PC-3 (cell line): ENCODE data around the gene HSF4.

Experiments used
- EZH2 ChIP-seq: fragments of 300-600 bp; sonication (generic); IDR thresholded peaks from one replicate; pipeline ENCODE4 v1.6.1; 2017; ENCODE audit warnings: antibody characterized with exemption, mild to moderate bottlenecking, low read length; ENCODE audit not compliant: unreplicated experiment
- EZH2phosphoT487 ChIP-seq: fragments of 300-600 bp; sonication (generic); IDR thresholded peaks from 2 replicates; pipeline ENCODE4 v1.6.1; 2018; ENCODE audit warnings: mild to moderate bottlenecking, antibody characterized with exemption, low read length, borderline replicate concordance
- TF ChIP-seq, protein P1 (sequence below): fragments of 300-600 bp; sonication (generic); conservative IDR thresholded peaks from 2 replicates; pipeline ENCODE4 v1.5.1; 2017; ENCODE audit warnings: antibody characterized with exemption, low read depth, mild to moderate bottlenecking, low read length

DNA sequence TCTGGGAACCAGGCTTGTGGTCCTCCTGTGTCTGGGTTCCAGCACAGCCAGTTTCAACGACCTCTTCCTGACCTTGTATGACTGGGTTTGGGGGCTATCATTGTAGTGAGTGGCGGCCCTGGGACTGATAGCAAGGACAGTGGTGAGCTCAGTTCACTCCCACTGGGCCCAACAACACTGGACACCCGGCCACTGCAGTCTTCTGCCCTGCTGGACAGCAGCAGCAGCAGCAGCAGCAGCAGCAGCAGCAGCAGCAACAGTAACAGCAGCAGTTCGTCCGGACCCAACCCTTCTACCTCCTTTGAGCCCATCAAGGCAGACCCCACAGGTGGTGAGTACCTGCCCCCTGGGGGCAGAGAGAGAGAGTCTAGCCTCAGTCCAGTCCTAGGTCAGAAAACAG, 31.1 kb downstream of the HSF4 start:
- TF ChIP-seq EZH2 (no peak), EZH2phosphoT487 (no peak)
- TF ChIP-seq, protein P1, sequence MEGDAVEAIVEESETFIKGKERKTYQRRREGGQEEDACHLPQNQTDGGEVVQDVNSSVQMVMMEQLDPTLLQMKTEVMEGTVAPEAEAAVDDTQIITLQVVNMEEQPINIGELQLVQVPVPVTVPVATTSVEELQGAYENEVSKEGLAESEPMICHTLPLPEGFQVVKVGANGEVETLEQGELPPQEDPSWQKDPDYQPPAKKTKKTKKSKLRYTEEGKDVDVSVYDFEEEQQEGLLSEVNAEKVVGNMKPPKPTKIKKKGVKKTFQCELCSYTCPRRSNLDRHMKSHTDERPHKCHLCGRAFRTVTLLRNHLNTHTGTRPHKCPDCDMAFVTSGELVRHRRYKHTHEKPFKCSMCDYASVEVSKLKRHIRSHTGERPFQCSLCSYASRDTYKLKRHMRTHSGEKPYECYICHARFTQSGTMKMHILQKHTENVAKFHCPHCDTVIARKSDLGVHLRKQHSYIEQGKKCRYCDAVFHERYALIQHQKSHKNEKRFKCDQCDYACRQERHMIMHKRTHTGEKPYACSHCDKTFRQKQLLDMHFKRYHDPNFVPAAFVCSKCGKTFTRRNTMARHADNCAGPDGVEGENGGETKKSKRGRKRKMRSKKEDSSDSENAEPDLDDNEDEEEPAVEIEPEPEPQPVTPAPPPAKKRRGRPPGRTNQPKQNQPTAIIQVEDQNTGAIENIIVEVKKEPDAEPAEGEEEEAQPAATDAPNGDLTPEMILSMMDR: no peak
